GM23248 (cell line): ENCODE results near the gene RWDD2A. TPM values are rescaled to one million over a fixed set of nuclear protein-coding genes. Genes with fewer than 3 reads are reported as not detected.
A peak's percentile ranks its signal among the peaks of the same experiment; 100 is the strongest.

Source experiments
- DNase-seq: peaks from one replicate; pipeline ENCODE4 v3.0.0-alpha.2; 2015
- H2AFZ ChIP-seq: fragments of 200-600 bp; sonication (generic); 2 replicates; pipeline ENCODE4 v1.6.1; 2016; ENCODE audit warnings: antibody characterized with exemption
- H3F3A ChIP-seq: fragments of 200-600 bp; sonication (generic); 2 replicates; pipeline ENCODE4 v1.6.1; 2016; ENCODE audit warnings: mild to moderate bottlenecking, antibody characterized with exemption, mixed run types; ENCODE audit not compliant: insufficient read depth
- H3K27ac ChIP-seq: fragments of 200-600 bp; sonication (generic); 2 replicates; pipeline ENCODE4 v1.5.1; 2016; ENCODE audit warnings: mild to moderate bottlenecking
- H3K27me3 ChIP-seq: fragments of 200-600 bp; sonication (generic); replicated peaks from 2 replicates; pipeline ENCODE4 v1.6.1; 2016; ENCODE audit warnings: mild to moderate bottlenecking; ENCODE audit not compliant: insufficient read depth
- H3K36me3 ChIP-seq: fragments of 200-600 bp; sonication (generic); 2 replicates; pipeline ENCODE4 v1.6.1; 2016; ENCODE audit warnings: low read depth, mild to moderate bottlenecking
- H3K4me1 ChIP-seq: fragments of 200-600 bp; sonication (generic); 2 replicates; pipeline ENCODE4 v1.6.1; 2016; ENCODE audit warnings: mild to moderate bottlenecking; ENCODE audit not compliant: insufficient read depth
- H3K4me2 ChIP-seq: fragments of 200-600 bp; sonication (generic); one replicate; pipeline ENCODE4 v1.6.1; 2016; ENCODE audit warnings: mild to moderate bottlenecking; ENCODE audit not compliant: unreplicated experiment
- H3K4me3 ChIP-seq: fragments of 200-600 bp; sonication (generic); 2 replicates; pipeline ENCODE4 v1.5.1; 2016; ENCODE audit warnings: mild to moderate bottlenecking
- H3K79me2 ChIP-seq: fragments of 200-600 bp; sonication (generic); 2 replicates; pipeline ENCODE4 v1.6.1; 2016; ENCODE audit warnings: mild to moderate bottlenecking; ENCODE audit not compliant: insufficient read depth
- H3K9ac ChIP-seq: fragments of 200-600 bp; sonication (generic); 2 replicates; pipeline ENCODE4 v1.6.1; 2016; ENCODE audit warnings: mild to moderate bottlenecking
- H3K9me2 ChIP-seq: fragments of 200-600 bp; sonication (generic); 2 replicates; pipeline ENCODE4 v1.6.1; 2016; ENCODE audit warnings: mixed run types, mild to moderate bottlenecking, moderate library complexity; ENCODE audit not compliant: insufficient read depth
- H3K9me3 ChIP-seq: fragments of 200-600 bp; sonication (generic); one replicate; pipeline ENCODE4 v1.6.1; 2017; ENCODE audit warnings: low read depth
- H4K20me1 ChIP-seq: fragments of 200-600 bp; sonication (generic); 2 replicates; pipeline ENCODE4 v1.6.0; 2016; ENCODE audit not compliant: insufficient read depth
- EZH2 ChIP-seq: fragments of 200-600 bp; sonication (generic); IDR thresholded peaks from 2 replicates; pipeline ENCODE4 v1.6.1; 2018; ENCODE audit warnings: antibody characterized with exemption, mild to moderate bottlenecking; ENCODE audit not compliant: insufficient read depth, poor library complexity, severe bottlenecking
- EZH2phosphoT487 ChIP-seq: fragments of 200-600 bp; sonication (generic); IDR thresholded peaks from 2 replicates; pipeline ENCODE4 v1.6.1; 2018; ENCODE audit warnings: antibody characterized with exemption, moderate library complexity, mild to moderate bottlenecking, low read depth; ENCODE audit not compliant: insufficient read depth
- WGBS, 2 experiments: methylation state at CpG; one replicate each; pipeline ENCODE4 v1.1.6; 2015 to 2017; ENCODE audit warnings: low lambda C conversion rate in 2 of 2, low coverage in 1 of 2; ENCODE audit errors: missing lambda C conversion rate in 2 of 2; 5-methylcytosine and 5-hydroxymethylcytosine counted together
- in situ Hi-C: fragments of 300-500 bp; cut with MboI; formaldehyde crosslinking; loops from 2 replicates; pipeline ENCODE4 v1.15.0; 2020
- polyA plus RNA-seq: library from polyadenylated mRNA; unstranded; fragments of >200 nt; fragmentation: Nextera tagmentation; extraction: Ambion mirVana; gene quantifications from 2 replicates; pipeline ENCODE4 v1.2.1, GENCODE V29; 2016
- total RNA-seq: library from RNA; depleted of rRNA; stranded (reverse); fragments of >200 nt; shearing (Covaris generic); gene quantifications from 2 replicates; pipeline ENCODE4 v1.2.3, GENCODE V29; 2014; rRNA removed

The RWDD2A gene
- total RNA-seq (4.4 and 6.1 TPM in 2 replicates), polyA plus RNA-seq (5.2 and 5.5 TPM in 2 replicates)

DNA sequence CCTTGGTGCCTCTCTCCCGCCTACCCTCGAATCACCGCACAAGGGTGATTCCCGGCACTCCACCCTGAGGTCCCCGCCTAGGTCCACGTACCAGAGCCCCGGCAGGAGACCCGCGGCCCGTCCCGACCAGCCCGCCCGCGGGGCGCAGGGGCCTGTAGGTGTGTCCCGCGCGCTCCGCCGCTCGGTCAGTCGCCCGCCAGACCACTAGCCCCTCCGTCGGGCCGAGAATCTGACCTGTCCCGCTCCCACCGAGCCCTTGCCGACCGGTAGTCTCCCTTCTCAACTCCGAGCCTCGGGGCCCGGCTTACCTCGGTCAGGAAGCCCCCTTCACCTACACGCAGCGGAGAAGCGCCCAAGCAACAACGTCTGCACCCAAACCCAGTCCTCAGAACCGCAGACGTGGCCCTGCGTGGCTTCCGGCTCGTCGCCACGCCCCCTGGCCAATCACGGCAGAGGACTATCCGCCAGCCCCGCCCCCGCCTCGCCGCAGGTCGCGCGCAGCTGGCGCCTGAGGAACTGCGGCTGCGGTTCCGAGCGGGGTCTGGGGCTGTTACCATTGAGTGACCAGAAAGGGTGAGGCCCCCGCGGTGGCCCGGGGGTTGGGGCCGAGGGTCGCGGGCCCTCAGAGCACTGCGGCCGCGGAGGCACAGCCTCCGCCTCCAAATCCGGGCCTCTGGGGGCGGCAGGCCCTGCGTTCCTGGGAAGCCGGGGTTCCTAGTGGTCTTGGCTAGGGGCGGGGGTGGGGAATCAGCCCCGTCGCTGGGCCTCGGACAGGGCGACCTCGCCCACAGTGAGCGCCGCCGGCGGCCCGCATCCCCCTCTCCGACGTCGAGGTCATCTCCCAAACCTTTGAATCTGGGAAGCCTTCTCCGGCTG is at the start of gene RWDD2A, which contains the start of gene PGM3:
TSS of gene RWDD2A (plus strand) at position 487 of the 876 bp plus-strand sequence. CDS start 1,095 bp downstream, outside the sequence.
TSS of gene PGM3 (minus strand) at position 395 of the 876 bp plus-strand sequence. CDS start 2,253 bp downstream, outside the sequence.
- peak within 1 kb of the TSS; percentile 92 for H3K27ac ChIP-seq
- peak within 1 kb of the TSS; percentile 95 for H3K4me2 ChIP-seq
- H3K9ac ChIP-seq = peak within 1 kb of the TSS; percentile 98
- H3K36me3 ChIP-seq = peaks cover 21% of the 10 kb centered on the region
- in situ Hi-C loops = loop anchor here (25.0 kb wide), 1 partner anchor 956 kb away; the partner anchor contains the start of gene IBTK
- H2AFZ ChIP-seq = peak within 1 kb of the TSS; percentile 72
- H3K79me2 ChIP-seq = peaks cover 62% of the 10 kb centered on the region
- H3K4me1 ChIP-seq = peaks cover 35% of the 10 kb centered on the region
- 0 to 1% methylated on average over 54 to 60 of the region's 88 CpGs for WGBS, 2 experiments
- H3K4me3 ChIP-seq = peak within 1 kb of the TSS; percentile 88
- H3K27me3 ChIP-seq = no peaks in the 10 kb centered on the region
- TF ChIP-seq EZH2phosphoT487 (no peak), EZH2 (no peak)
- H3K9me3 ChIP-seq = no peaks in the 10 kb centered on the region
- no peaks in the 10 kb centered on the region for H3K9me2 ChIP-seq
- H4K20me1 ChIP-seq = no peaks in the 10 kb centered on the region
- H3F3A ChIP-seq = 0 out of 2 replicates have a peak, but pooled peaks cover 3% of the 10 kb centered on the region
- DNase-seq = peak; percentile 97

DNA sequence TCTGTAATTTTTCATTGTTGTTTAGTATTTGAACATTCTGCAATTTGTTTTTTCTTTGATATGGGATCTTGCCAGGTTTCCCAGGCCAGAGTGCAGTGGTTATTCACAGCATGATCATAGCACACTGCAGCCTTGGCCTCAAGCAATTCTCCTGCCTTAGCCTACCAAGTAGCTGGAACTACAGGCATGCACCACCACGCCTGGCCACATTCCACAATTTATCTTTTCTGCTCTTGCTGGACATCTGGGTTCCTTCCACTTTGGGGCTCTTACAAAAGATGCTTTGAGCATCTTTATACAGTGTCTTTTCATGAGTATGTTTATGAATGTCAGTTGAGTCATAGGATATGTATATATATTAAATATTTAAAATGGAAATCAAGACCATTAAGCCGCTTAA is 42.0 kb upstream of the RWDD2A start:
- Histone ChIP-seq H3K4me3 (no peak overlapping the region), H4K20me1 (no peaks in the 10 kb centered on the region), H3K9me3 (no peaks in the 10 kb centered on the region), H3K4me2 (no peak overlapping the region), H3K36me3 (peaks cover 16% of the 10 kb centered on the region), H3K27me3 (no peaks in the 10 kb centered on the region), H3K27ac (no peak overlapping the region), H3K9ac (no peak overlapping the region), H3K4me1 (no peaks in the 10 kb centered on the region), H2AFZ (no peak overlapping the region), H3K9me2 (no peaks in the 10 kb centered on the region), H3F3A (no peaks in the 10 kb centered on the region), H3K79me2 (no peaks in the 10 kb centered on the region)
- in situ Hi-C loops = no loop called here
- DNase-seq = no peak
- TF ChIP-seq EZH2phosphoT487 (no peak), EZH2 (no peak)
- WGBS, 2 experiments = 97 to 99% methylated on average over 2 of the region's 2 CpGs

DNA sequence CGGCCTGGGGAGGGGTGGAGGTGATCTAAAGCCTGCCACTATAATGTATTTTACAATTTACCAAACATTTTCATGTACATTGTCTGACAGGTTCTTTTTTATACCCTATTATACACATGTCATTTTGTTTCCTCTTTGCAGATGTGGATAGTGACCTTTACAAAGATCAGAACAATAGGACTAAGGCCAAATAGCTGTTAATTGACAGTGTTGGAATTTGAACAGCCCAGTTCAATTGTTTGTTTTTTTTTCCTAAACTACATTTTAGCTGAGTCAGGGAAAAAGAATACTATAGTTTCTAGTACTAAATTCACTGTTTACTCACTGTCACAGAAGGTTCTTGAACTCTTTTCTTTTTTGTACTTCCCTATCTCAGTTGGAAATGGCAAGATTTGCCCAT is 40.2 kb upstream of the RWDD2A start:
- DNase-seq = no peak
- Histone ChIP-seq H2AFZ (no peak overlapping the region), H3K9ac (no peak overlapping the region), H3K36me3 (peaks cover 16% of the 10 kb centered on the region), H3K79me2 (no peaks in the 10 kb centered on the region), H3K4me3 (no peak overlapping the region), H3K27me3 (no peaks in the 10 kb centered on the region), H3K27ac (no peak overlapping the region), H3K4me2 (no peak overlapping the region), H3F3A (no peaks in the 10 kb centered on the region), H4K20me1 (no peaks in the 10 kb centered on the region), H3K4me1 (no peaks in the 10 kb centered on the region), H3K9me2 (no peaks in the 10 kb centered on the region), H3K9me3 (no peaks in the 10 kb centered on the region)
- in situ Hi-C loops = no loop called here
- TF ChIP-seq EZH2 (no peak), EZH2phosphoT487 (no peak)
- 89 to 91% methylated on average over 1 of the region's 1 CpG for WGBS, 2 experiments

DNA sequence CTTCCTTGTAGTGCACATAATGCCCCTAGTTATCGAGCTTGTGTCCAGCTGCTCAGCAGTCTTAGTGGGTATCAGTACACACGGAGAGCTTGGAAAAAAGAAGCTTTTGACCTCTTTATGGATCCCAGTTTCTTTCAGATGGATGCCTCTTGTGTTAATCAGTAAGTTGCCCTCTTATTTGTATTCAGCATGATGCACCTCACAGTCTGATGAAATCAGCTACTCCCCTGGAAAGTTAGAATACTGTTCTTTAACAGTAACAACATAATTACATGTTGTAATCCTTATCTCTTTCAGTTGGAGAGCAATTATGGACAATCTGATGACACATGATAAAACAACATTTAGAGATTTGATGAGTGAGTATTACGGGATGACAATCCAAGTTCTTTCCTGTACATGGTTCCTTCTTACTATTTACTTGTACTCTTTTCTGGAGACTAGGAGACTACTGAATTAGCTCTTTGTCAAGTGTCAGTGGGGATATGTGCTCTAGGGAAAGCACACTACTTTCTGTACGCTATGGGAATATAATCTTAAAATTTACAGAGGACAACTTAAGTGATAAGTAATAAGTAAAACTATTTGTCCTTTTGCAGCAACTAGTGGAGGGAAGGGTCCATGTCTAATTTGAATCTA is 39.2 kb upstream of the RWDD2A start:
- no peaks in the 10 kb centered on the region for H3F3A ChIP-seq
- H2AFZ ChIP-seq = no peak overlapping the region
- no peaks in the 10 kb centered on the region for H4K20me1 ChIP-seq
- peak overlapping the region; percentile 4 for H3K4me2 ChIP-seq
- in situ Hi-C loops = no loop called here
- WGBS, 2 experiments = 83% methylated on average over 4 of the region's 4 CpGs
- H3K27ac ChIP-seq = no peak overlapping the region
- H3K36me3 ChIP-seq = peaks cover 21% of the 10 kb centered on the region
- no peak overlapping the region for H3K4me3 ChIP-seq
- peak; percentile 3 for DNase-seq
- TF ChIP-seq EZH2 (no peak), EZH2phosphoT487 (no peak)
- no peaks in the 10 kb centered on the region for H3K79me2 ChIP-seq
- no peaks in the 10 kb centered on the region for H3K9me2 ChIP-seq
- no peaks in the 10 kb centered on the region for H3K9me3 ChIP-seq
- H3K4me1 ChIP-seq = no peaks in the 10 kb centered on the region
- no peak overlapping the region for H3K9ac ChIP-seq
- no peaks in the 10 kb centered on the region for H3K27me3 ChIP-seq
